HepG2 (cell line): ENCODE measurements around the gene AUNIP. TPM values are rescaled to one million over a fixed set of nuclear protein-coding genes. Genes with fewer than 3 reads are reported as not detected.

Experiments
- ELF1 ChIP-seq: sonication (generic); formaldehyde crosslinking; IDR thresholded peaks from 2 replicates; pipeline ENCODE4 v1.4.0; 2020; ENCODE audit warnings: missing genetic modification reagents
- HES4 ChIP-seq: sonication (generic); formaldehyde crosslinking; IDR thresholded peaks from 2 replicates; pipeline ENCODE4 v1.9.0; 2021; ENCODE audit warnings: mild to moderate bottlenecking, missing genetic modification reagents, borderline replicate concordance
- KDM2A ChIP-seq: sonication (generic); formaldehyde crosslinking; IDR thresholded peaks from 2 replicates; pipeline ENCODE4 v1.4.0; 2020; ENCODE audit warnings: low read depth, missing genetic modification reagents, borderline replicate concordance
- NFIC ChIP-seq: IDR thresholded peaks from 2 replicates; pipeline ENCODE4 v1.6.1; 2012; ENCODE audit warnings: mild to moderate bottlenecking, low read length, inconsistent platforms
- RELA ChIP-seq: sonication (generic); formaldehyde crosslinking; IDR thresholded peaks from 2 replicates; pipeline ENCODE4 v1.4.0; 2020; ENCODE audit warnings: missing genetic modification reagents
- SMYD3 ChIP-seq: sonication (generic); formaldehyde crosslinking; IDR thresholded peaks from 2 replicates; pipeline ENCODE4 v1.8.1; 2023; ENCODE audit warnings: mild to moderate bottlenecking, missing genetic modification reagents
- ZBTB37 ChIP-seq: sonication (generic); formaldehyde crosslinking; IDR thresholded peaks from 2 replicates; pipeline ENCODE4 v1.4.0; 2020; ENCODE audit warnings: mild to moderate bottlenecking, missing genetic modification reagents
- ZBTB38 ChIP-seq: sonication (generic); formaldehyde crosslinking; IDR thresholded peaks from 2 replicates; pipeline ENCODE4 v1.5.1; 2020; ENCODE audit warnings: mild to moderate bottlenecking, missing genetic modification reagents
- ZFP91 ChIP-seq: sonication (generic); formaldehyde crosslinking; IDR thresholded peaks from 2 replicates; pipeline ENCODE4 v1.9.0; 2022; ENCODE audit warnings: missing genetic modification reagents, mild to moderate bottlenecking, borderline replicate concordance
- ZNF333 ChIP-seq: sonication (generic); formaldehyde crosslinking; IDR thresholded peaks from 2 replicates; pipeline ENCODE4 v1.4.0; 2020; ENCODE audit warnings: mild to moderate bottlenecking, missing genetic modification reagents, borderline replicate concordance
- ZNF441 ChIP-seq: sonication (generic); formaldehyde crosslinking; IDR thresholded peaks from 2 replicates; pipeline ENCODE4 v1.7.0; 2021; ENCODE audit warnings: missing genetic modification reagents, borderline replicate concordance
- ZNF496 ChIP-seq: sonication (generic); formaldehyde crosslinking; IDR thresholded peaks from 2 replicates; pipeline ENCODE4 v1.8.1; 2023; ENCODE audit warnings: mild to moderate bottlenecking, moderate library complexity, missing genetic modification reagents; ENCODE audit not compliant: insufficient replicate concordance
- ZNF513 ChIP-seq: sonication (generic); formaldehyde crosslinking; conservative IDR thresholded peaks from 2 replicates; pipeline ENCODE4 v1.5.0; 2020; ENCODE audit warnings: missing genetic modification reagents
- ZNF558 ChIP-seq: sonication (generic); formaldehyde crosslinking; IDR thresholded peaks from 2 replicates; pipeline ENCODE4 v1.9.0; 2022; ENCODE audit warnings: mild to moderate bottlenecking, missing genetic modification reagents, borderline replicate concordance
- ZNF572 ChIP-seq: sonication (generic); formaldehyde crosslinking; IDR thresholded peaks from 2 replicates; pipeline ENCODE4 v1.5.1; 2020; ENCODE audit warnings: mild to moderate bottlenecking, missing genetic modification reagents
- polyA plus RNA-seq, 8 experiments: library from polyadenylated mRNA; depleted of rRNA in 3 of 8; stranded (reverse) in 7 of 8; unstranded in 1 of 8; fragments of >200 nt; fragmentation: Illumina TruSeq in 4 of 8; extraction: Trizol in 4 of 8; gene quantifications; 2 replicates each; pipeline versions ENCODE4 v1.2.1 to v1.2.3, GENCODE V29; 2011 to 2016; ENCODE audit warnings: low read depth in 4 of 8, missing spikeins in 1 of 8, mixed read lengths in 1 of 8; ENCODE audit not compliant: insufficient read depth in 1 of 8
- total RNA-seq, 5 experiments: library from RNA; depleted of rRNA; stranded (reverse); fragments of >200 nt; fragmentation: Illumina TruSeq; extraction: Trizol; gene quantifications; 2 replicates each; pipeline ENCODE4 v1.2.3, GENCODE V29; 2016; ENCODE audit warnings: low read depth in 1 of 5
- TF ChIP-seq, protein P1 (sequence below): sonication (generic); formaldehyde crosslinking; IDR thresholded peaks from 2 replicates; pipeline ENCODE4 v1.5.1; 2020; ENCODE audit warnings: missing genetic modification reagents, mild to moderate bottlenecking, borderline replicate concordance
- TF ChIP-seq, protein P2 (sequence below): sonication (generic); formaldehyde crosslinking; IDR thresholded peaks from 2 replicates; pipeline ENCODE4 v1.8.0; 2023; ENCODE audit warnings: mild to moderate bottlenecking, missing genetic modification reagents
- TF ChIP-seq, protein P3 (sequence below): fragments of 450-650 bp; IDR thresholded peaks from 2 replicates; pipeline ENCODE4 v1.6.1; 2017

AUNIP gene
- total and polyA plus RNA-seq, 2 of the 13 experiments (the other 11 are each of a cell fraction or from before 2014, with no cell fraction given), result 3.8 to 12.3 TPM

- TF ChIP-seq, protein P1, sequence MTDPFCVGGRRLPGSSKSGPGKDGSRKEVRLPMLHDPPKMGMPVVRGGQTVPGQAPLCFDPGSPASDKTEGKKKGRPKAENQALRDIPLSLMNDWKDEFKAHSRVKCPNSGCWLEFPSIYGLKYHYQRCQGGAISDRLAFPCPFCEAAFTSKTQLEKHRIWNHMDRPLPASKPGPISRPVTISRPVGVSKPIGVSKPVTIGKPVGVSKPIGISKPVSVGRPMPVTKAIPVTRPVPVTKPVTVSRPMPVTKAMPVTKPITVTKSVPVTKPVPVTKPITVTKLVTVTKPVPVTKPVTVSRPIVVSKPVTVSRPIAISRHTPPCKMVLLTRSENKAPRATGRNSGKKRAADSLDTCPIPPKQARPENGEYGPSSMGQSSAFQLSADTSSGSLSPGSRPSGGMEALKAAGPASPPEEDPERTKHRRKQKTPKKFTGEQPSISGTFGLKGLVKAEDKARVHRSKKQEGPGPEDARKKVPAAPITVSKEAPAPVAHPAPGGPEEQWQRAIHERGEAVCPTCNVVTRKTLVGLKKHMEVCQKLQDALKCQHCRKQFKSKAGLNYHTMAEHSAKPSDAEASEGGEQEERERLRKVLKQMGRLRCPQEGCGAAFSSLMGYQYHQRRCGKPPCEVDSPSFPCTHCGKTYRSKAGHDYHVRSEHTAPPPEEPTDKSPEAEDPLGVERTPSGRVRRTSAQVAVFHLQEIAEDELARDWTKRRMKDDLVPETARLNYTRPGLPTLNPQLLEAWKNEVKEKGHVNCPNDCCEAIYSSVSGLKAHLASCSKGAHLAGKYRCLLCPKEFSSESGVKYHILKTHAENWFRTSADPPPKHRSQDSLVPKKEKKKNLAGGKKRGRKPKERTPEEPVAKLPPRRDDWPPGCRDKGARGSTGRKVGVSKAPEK (CRISPR knock-in tag), result no peak; the same call in 1 of the 2 replicates
- TF ChIP-seq NFIC (no peak), RELA (CRISPR knock-in tag) (no peak), KDM2A (CRISPR knock-in tag) (peak; percentile 84; the same call in 1 of the 2 replicates), ZBTB38 (peak; percentile 42; the same call in 1 of the 2 replicates), HES4 (no peak), ZNF513 (CRISPR knock-in tag) (no peak), ZNF558 (CRISPR knock-in tag) (peak; percentile 42; the same call in 1 of the 2 replicates), ZBTB37 (CRISPR knock-in tag) (no peak), ZNF496 (CRISPR knock-in tag) (no peak), SMYD3 (peak; percentile 77; the same call in 1 of the 2 replicates), ZNF333 (CRISPR knock-in tag) (no peak), ELF1 (CRISPR knock-in tag) (no peak), ZFP91 (CRISPR knock-in tag) (peak; percentile 71; the same call in 1 of the 2 replicates), ZNF441 (peak; percentile 75; the same call in 1 of the 2 replicates), ZNF572 (CRISPR knock-in tag) (no peak)
- TF ChIP-seq, protein P2, sequence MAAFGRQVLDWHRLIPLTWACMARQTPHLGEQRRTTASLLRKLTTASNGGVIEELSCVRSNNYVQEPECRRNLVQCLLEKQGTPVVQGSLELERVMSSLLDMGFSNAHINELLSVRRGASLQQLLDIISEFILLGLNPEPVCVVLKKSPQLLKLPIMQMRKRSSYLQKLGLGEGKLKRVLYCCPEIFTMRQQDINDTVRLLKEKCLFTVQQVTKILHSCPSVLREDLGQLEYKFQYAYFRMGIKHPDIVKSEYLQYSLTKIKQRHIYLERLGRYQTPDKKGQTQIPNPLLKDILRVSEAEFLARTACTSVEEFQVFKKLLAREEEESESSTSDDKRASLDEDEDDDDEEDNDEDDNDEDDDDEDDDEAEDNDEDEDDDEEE (CRISPR knock-in tag), result 0 out of 2 replicates have a peak, but pooled peaks have one; percentile 28
- TF ChIP-seq, protein P3, sequence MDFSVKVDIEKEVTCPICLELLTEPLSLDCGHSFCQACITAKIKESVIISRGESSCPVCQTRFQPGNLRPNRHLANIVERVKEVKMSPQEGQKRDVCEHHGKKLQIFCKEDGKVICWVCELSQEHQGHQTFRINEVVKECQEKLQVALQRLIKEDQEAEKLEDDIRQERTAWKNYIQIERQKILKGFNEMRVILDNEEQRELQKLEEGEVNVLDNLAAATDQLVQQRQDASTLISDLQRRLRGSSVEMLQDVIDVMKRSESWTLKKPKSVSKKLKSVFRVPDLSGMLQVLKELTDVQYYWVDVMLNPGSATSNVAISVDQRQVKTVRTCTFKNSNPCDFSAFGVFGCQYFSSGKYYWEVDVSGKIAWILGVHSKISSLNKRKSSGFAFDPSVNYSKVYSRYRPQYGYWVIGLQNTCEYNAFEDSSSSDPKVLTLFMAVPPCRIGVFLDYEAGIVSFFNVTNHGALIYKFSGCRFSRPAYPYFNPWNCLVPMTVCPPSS, result no peak
Measured at GRCh38 chr1:25858906-25859789, at the start of gene AUNIP (continued).
